Naive thymus-derived CD8-positive, alpha-beta T cell (primary cell): Measurements from ENCODE around the gene FBXO33. TPM values are rescaled to one million over a fixed set of nuclear protein-coding genes. Genes with fewer than 3 reads are reported as not detected.
A peak's percentile ranks its signal among the peaks of the same experiment; 100 is the strongest.

Source experiments
- ATAC-seq, 2 donors: fragments of 150-1000 bp; cut with Tn5 transposase in 1 of 2; sonication (Bioruptor Pico), chemical (Tn5 transposase) in 1 of 2; 1 replicate in 1 of 2; 2 replicates in 1 of 2; pipeline ENCODE4 v1.10.0; 2021; ENCODE audit warnings: mild to moderate bottlenecking in 2 of 2, moderate library complexity in 2 of 2
- POLR2A ChIA-PET: fragments of 350-600 bp; sonication (Branson Sonifier 250); formaldehyde crosslinking; loops from one replicate; lab custom pipeline; 2021; ENCODE audit warnings: antibody characterized with exemption; lab: Charles Lee
- DNase-seq, 10 donors: peaks; one replicate each; pipeline versions ENCODE4 v3.0.0 to v3.0.0-alpha.2; 2020 to 2022
- H3K27ac Mint-ChIP-seq, 10 donors: one replicate each; pipeline ENCODE4 v1.8.0; 2020 to 2022; ENCODE audit warnings: mild to moderate bottlenecking in 10 of 10, mixed read lengths in 10 of 10, moderate library complexity in 4 of 10, inconsistent platforms in 1 of 10
- H3K27me3 Mint-ChIP-seq, 5 donors: one replicate each; pipeline ENCODE4 v1.8.0; 2021 to 2022; ENCODE audit warnings: mixed read lengths in 5 of 5
- H3K36me3 Mint-ChIP-seq, 3 donors: one replicate each; pipeline ENCODE4 v1.8.0; 2020 to 2022; ENCODE audit warnings: mixed read lengths in 3 of 3, mild to moderate bottlenecking in 2 of 3, inconsistent platforms in 1 of 3
- H3K4me1 Mint-ChIP-seq, 4 donors: one replicate each; pipeline ENCODE4 v1.8.0; 2021 to 2022; ENCODE audit warnings: mixed read lengths in 4 of 4
- H3K4me3 Mint-ChIP-seq, 10 donors: one replicate each; pipeline ENCODE4 v1.8.0; 2020 to 2022; ENCODE audit warnings: mild to moderate bottlenecking in 10 of 10, mixed read lengths in 10 of 10, moderate library complexity in 6 of 10, inconsistent platforms in 1 of 10
- H3K9me3 Mint-ChIP-seq, 9 donors: one replicate each; pipeline ENCODE4 v1.8.0; 2020 to 2022; ENCODE audit warnings: mixed read lengths in 9 of 9, mild to moderate bottlenecking in 3 of 9, inconsistent platforms in 1 of 9, moderate library complexity in 1 of 9
- polyA plus RNA-seq, 3 donors: library from polyadenylated mRNA; unstranded; fragments of 300-500 nt; fragmentation: Illumina TruSeq; gene quantifications; one replicate each; pipeline ENCODE4 v1.2.3, GENCODE V29; 2021
- total RNA-seq, 8 experiments: library from RNA in 2 of 8; stranded (reverse) in 2 of 8; gene quantifications; one replicate each; pipeline ENCODE4 v1.2.3 and lab custom pipeline; 2021 to 2026

The FBXO33 gene
- total and polyA plus RNA-seq, 5 experiments from 2014 or later: 14.7 to 31.6 (median 24.1) TPM

GRCh38 chr14:39383741-39384140 is 48.5 kb downstream of the FBXO33 start:
- Mint-ChIP-seq H3K27me3 (no peaks in the 10 kb centered on the region), H3K36me3 (peaks cover 0 to 11% (median 9%) of the 10 kb centered on the region in 3 donors), H3K4me3 (no peak overlapping the region), H3K4me1 (peaks cover 19 to 42% (median 29%) of the 10 kb centered on the region in 4 donors), H3K27ac (peak overlapping the region in 6 of 10 donors; percentile 14 to 77 (median 54)), H3K9me3 (no peaks in the 10 kb centered on the region)
- no peak for DNase-seq
- ATAC-seq: no peak
- POLR2A ChIA-PET: no interaction called here

DNA sequence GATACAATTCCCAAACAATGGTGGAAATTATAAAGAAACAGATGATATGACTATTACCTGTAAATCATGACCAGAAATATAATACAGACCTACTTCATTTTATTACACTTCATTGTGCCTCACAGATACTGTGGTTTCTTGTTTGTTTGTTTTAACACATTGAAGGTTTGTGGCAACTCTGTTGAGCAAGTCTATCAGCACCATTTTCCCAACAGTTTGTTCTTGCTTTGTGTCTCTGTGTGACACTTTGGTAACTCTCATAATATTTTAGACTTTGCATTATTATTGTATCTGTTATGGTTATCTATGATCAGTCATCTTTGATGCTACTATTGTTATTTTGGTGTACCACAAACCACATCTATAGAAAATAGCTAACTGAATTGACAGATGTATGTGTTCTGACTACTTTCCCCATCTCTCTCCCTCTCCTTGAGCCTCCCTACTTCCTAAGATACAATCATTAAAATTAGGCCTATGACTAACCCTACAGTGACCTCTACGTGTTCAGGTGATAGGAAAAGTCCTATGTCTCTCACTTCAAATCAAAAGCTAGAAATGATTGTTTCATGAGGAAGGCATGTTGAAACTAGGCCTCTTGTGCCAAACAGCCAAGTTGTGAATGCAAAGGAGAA is 49.1 kb downstream of the FBXO33 start:
- Mint-ChIP-seq H3K4me1 (peaks cover 19 to 42% (median 29%) of the 10 kb centered on the region in 4 donors), H3K36me3 (peaks cover 0 to 11% (median 7%) of the 10 kb centered on the region in 3 donors), H3K4me3 (no peak overlapping the region), H3K27ac (peak overlapping the region in 9 of 10 donors; percentile 2 to 77 (median 39)), H3K27me3 (no peaks in the 10 kb centered on the region), H3K9me3 (no peaks in the 10 kb centered on the region)
- ATAC-seq (peak; percentile 42 to 57), DNase-seq (peak in 2 of 10 donors; percentile 15 to 21)
- POLR2A ChIA-PET: no interaction called here

- POLR2A ChIA-PET: interaction anchor here (0.8 to 1.1 kb wide), 2 partner anchors 49 to 50 kb away, joined by 3 read pairs; no protein-coding TSS in a partner anchor
- Mint-ChIP-seq H3K4me3 (peak overlapping the region in 1 of 10 donors; percentile 25), H3K36me3 (peaks cover 0 to 11% (median 5%) of the 10 kb centered on the region in 3 donors), H3K9me3 (no peaks in the 10 kb centered on the region), H3K4me1 (peaks cover 19 to 42% (median 29%) of the 10 kb centered on the region in 4 donors), H3K27ac (peak overlapping the region in 1 of 10 donors; percentile 37), H3K27me3 (no peaks in the 10 kb centered on the region)
- no peak for ATAC-seq
- DNase-seq: no peak
These were observed 49.8 kb downstream of the FBXO33 start for GRCh38 chr14:39382463-39382862.

DNA sequence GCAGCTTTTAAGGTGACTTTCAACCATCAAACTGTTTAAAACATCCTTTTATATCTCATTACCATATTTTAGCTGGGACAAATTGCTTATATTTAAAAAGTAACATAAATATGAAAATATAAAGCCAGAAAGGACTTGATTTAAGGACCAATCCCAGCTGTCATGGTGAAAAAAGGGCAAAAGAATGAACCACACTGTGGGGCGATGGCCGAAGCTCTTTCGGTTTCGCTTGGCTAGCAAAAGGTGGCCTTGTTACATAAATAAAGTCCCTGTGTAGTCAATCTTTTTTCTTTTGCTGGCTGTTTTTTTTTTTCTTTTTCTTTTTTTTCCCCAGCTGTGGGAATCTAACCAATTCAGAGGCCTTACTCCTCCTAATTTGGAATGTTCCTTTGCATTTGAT is 50.9 kb downstream of the FBXO33 start:
- POLR2A ChIA-PET: interaction anchor here (0.7 to 1.1 kb wide), 2 partner anchors 51 to 225 kb away, joined by 3 read pairs; no protein-coding TSS in a partner anchor
- no peak overlapping the region for H3K4me3 Mint-ChIP-seq
- DNase-seq: no peak
- H3K9me3 Mint-ChIP-seq: no peaks in the 10 kb centered on the region
- H3K27me3 Mint-ChIP-seq: no peaks in the 10 kb centered on the region
- peak overlapping the region in 3 of 10 donors; percentile 13 to 57 (median 40) for H3K27ac Mint-ChIP-seq
- peaks cover 0 to 6% (median 4%) of the 10 kb centered on the region in 3 donors for H3K36me3 Mint-ChIP-seq
- peaks cover 16 to 42% (median 32%) of the 10 kb centered on the region in 4 donors for H3K4me1 Mint-ChIP-seq
- no peak for ATAC-seq

- H3K9me3 Mint-ChIP-seq: no peaks in the 10 kb centered on the region
- H3K4me3 Mint-ChIP-seq: no peak overlapping the region
- peaks cover 4 to 6% (median 5%) of the 10 kb centered on the region in 4 donors for H3K4me1 Mint-ChIP-seq
- POLR2A ChIA-PET: no interaction called here
- peaks cover 0 to 8% (median 7%) of the 10 kb centered on the region in 3 donors for H3K36me3 Mint-ChIP-seq
- DNase-seq: no peak
- no peak for ATAC-seq
- peak overlapping the region in 1 of 10 donors; percentile 10 for H3K27ac Mint-ChIP-seq
- H3K27me3 Mint-ChIP-seq: no peaks in the 10 kb centered on the region
These were observed 55.4 kb downstream of the FBXO33 start for GRCh38 chr14:39376667-39377403.

- no peak for ATAC-seq
- POLR2A ChIA-PET: no interaction called here
- Mint-ChIP-seq H3K4me3 (no peak overlapping the region), H3K36me3 (peaks cover 0 to 21% (median 16%) of the 10 kb centered on the region in 3 donors), H3K27ac (no peak overlapping the region), H3K4me1 (peaks cover 0 to 6% (median 3%) of the 10 kb centered on the region in 4 donors), H3K9me3 (no peaks in the 10 kb centered on the region), H3K27me3 (no peaks in the 10 kb centered on the region)
- no peak for DNase-seq
These were observed 57.4 kb downstream of the FBXO33 start for GRCh38 chr14:39374851-39375250.

DNA sequence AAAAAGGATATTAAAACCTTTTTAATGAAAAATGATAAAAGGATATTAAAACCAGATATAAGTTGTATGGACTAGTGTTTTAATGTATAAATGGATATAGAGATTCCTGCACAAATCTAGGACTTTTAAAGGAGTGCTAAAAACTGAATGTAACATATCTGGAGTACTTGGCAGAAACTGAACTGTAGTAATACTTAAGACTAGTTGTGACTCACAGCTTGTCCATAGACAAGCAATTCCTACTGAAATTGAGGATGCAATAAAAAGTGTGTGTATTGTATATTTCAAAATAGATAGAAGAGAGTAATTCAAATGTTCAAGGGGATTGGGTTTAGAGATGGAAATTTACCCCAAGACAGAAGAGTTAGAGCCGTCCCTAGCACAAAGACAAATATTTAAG is 59.6 kb downstream of the FBXO33 start:
- Mint-ChIP-seq H3K36me3 (peaks cover 0 to 36% (median 17%) of the 10 kb centered on the region in 3 donors), H3K4me1 (peaks cover under 1 to 7% (median 5%) of the 10 kb centered on the region in 4 donors), H3K9me3 (no peaks in the 10 kb centered on the region), H3K27ac (no peak overlapping the region), H3K27me3 (no peaks in the 10 kb centered on the region), H3K4me3 (no peak overlapping the region)
- ATAC-seq (no peak), DNase-seq (no peak)
- POLR2A ChIA-PET: no interaction called here

DNA sequence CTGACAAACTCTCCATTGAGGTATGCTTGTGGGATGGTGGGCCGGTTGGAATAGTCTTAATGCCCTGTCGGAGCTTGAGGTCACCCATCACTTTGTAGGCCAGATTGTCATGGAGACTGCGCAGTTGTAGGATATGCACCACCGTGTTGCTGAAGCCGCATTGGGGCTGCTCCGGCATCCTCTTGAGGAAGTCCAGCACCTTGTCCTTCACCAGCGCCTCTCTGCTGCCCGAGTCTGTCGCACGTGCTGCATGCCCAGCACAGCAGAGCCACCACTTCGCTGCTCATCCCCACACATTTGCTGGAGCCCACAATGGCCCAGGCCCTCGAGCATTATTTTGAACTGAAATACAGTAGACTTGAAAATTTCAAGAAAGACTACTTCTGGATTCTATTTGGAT is 61.8 kb downstream of the FBXO33 start:
- Mint-ChIP-seq H3K4me1 (peaks cover 0 to 7% (median 3%) of the 10 kb centered on the region in 4 donors), H3K4me3 (no peak overlapping the region), H3K27me3 (no peaks in the 10 kb centered on the region), H3K27ac (peak overlapping the region in 1 of 10 donors; percentile 17), H3K36me3 (peaks cover 6 to 40% (median 23%) of the 10 kb centered on the region in 3 donors), H3K9me3 (peaks cover 0 to 7% (median 5%) of the 10 kb centered on the region in 9 donors)
- no peak for DNase-seq
- POLR2A ChIA-PET: no interaction called here
- ATAC-seq: no peak

DNA sequence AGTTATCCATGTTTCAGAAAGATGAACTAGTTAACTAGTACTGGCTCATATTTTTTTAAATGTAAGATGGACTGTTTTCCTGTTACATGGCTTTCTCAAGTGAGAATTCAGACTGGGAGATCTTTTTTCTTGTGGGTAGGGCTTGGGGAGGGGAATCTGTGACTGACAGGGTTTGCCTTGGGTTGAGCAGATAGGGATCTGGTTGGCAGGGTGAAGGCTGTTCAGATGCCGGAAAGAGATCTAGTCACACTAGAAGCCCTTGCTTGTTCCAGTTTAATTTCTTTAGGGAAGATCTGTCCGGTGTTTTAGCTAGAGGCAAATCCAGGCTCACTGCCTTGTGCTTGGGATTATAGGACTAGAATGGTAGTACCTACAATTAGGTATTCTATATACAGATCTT is 63.2 kb downstream of the FBXO33 start:
- H3K9me3 Mint-ChIP-seq: peaks cover 0 to 20% (median 13%) of the 10 kb centered on the region in 9 donors
- H3K4me1 Mint-ChIP-seq: peaks cover 0 to 7% (median 3%) of the 10 kb centered on the region in 4 donors
- ATAC-seq: no peak
- peak overlapping the region in 4 of 10 donors; percentile 1 to 64 (median 41) for H3K27ac Mint-ChIP-seq
- POLR2A ChIA-PET: no interaction called here
- H3K4me3 Mint-ChIP-seq: no peak overlapping the region
- DNase-seq: no peak
- peaks cover 15 to 53% (median 34%) of the 10 kb centered on the region in 3 donors for H3K36me3 Mint-ChIP-seq
- H3K27me3 Mint-ChIP-seq: no peaks in the 10 kb centered on the region

DNA sequence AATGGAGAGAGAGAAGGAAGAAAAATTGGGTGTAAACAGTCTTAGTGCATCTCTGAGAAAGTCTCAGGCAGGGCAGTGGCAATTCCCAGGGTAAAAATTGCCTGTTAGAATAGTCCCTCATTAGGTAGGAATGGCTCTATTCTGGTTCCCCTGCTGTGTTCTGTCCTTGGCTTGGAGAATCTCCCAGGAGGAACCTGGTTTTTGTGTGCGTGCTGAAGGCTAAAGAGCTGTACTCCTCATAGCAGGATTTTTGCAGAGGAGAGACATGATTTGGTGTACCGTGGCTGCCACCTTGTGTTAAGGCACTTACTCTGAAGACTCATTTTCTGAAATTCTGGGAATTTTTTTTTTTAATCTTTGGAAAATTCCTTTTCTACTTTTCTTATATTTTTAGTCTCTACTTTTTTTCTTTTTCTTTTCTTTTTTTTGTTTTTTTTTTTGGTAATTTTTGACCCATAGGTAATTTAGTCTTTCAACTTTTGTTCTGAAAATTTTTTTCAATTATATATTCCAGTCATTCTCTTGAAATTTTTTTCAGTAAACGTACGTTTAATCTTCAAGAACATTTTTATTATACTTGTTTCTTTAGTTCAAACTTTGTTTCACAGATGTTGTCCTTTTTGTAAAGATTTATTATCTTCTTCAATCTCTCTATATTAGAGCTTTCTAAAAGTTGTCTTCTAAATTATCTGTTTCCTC is 63.8 kb downstream of the FBXO33 start:
- H3K4me1 Mint-ChIP-seq: peaks cover 0 to 7% (median 2%) of the 10 kb centered on the region in 4 donors
- peaks cover 20 to 59% (median 41%) of the 10 kb centered on the region in 3 donors for H3K36me3 Mint-ChIP-seq
- ATAC-seq (no peak), DNase-seq (peak in 1 of 10 donors; percentile 5)
- POLR2A ChIA-PET: no interaction called here
- no peak overlapping the region for H3K4me3 Mint-ChIP-seq
- H3K27ac Mint-ChIP-seq: peak overlapping the region in 3 of 10 donors; percentile 1 to 64 (median 58)
- peaks cover 0 to 26% (median 19%) of the 10 kb centered on the region in 9 donors for H3K9me3 Mint-ChIP-seq
- H3K27me3 Mint-ChIP-seq: no peaks in the 10 kb centered on the region

DNA sequence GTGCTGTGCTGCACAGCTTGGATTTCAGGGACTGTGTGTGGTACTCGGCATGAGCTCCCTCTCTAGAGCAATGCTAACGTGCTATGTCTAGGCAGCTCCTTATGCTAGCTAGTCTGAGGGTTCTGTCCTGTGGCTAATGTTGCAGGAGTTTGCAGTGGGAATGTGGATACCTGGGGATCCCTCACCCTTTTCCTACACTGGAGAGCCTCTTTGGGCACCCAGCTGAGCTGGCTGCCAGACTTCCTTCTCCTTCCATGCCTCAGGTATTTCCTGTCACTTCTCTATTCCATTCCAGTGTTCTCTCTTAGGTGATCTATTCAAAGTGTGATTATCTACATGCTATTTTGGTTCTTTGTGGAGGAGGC is 64.9 kb downstream of the FBXO33 start:
- Mint-ChIP-seq H3K27ac (peak overlapping the region in 1 of 10 donors; percentile 60), H3K4me3 (peak overlapping the region in 1 of 10 donors; percentile 5), H3K4me1 (peaks cover 0 to 7% (median 5%) of the 10 kb centered on the region in 4 donors), H3K27me3 (no peaks in the 10 kb centered on the region), H3K36me3 (peaks cover 27 to 66% (median 47%) of the 10 kb centered on the region in 3 donors), H3K9me3 (peaks cover 0 to 37% (median 26%) of the 10 kb centered on the region in 9 donors)
- DNase-seq: no peak
- POLR2A ChIA-PET: no interaction called here
- no peak for ATAC-seq
